HG02938 (cell line): ENCODE results near the gene INCENP.

ENCODE experiments used
- ATAC-seq: cut with Tn5 transposase; IDR thresholded peaks from one replicate; pipeline ENCODE4 v1.9.1; 2021; ENCODE audit warnings: mild to moderate bottlenecking, moderate library complexity; ENCODE audit not compliant: unreplicated experiment

INCENP gene

GRCh38 chr11:62124186-62125113 lies 639 bp downstream of the INCENP start:
- peak; percentile 14 for ATAC-seq

DNA sequence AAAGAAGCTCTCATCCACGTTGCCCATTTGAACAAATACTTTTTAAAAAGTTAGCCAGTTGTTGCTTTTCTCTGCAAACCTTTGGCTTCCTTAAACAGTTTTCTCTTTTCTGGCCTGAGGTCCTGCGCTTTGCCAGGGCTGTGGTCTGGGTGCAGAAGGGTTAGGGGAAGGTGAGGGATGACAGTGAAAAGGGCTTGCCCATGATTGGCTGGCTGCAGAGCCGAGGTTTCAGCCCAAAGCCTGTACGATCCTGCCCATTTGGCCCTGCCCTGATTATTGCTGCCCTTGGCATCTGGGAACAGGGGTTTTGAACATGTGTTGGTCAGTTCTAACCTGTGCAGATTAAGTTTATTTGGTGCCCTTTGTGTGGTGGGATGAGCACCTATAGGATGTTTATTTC lies 1.5 kb downstream of the INCENP start:
- ATAC-seq, result no peak

- no peak for ATAC-seq
Measured at GRCh38 chr11:62125881-62126280, 2.1 kb downstream of the INCENP start.

- ATAC-seq, result no peak
Measured at GRCh38 chr11:62127426-62127825, 3.6 kb downstream of the INCENP start.

- ATAC-seq, result no peak
Measured at GRCh38 chr11:62127941-62128770, 4.3 kb downstream of the INCENP start.

GRCh38 chr11:62128835-62129234 lies 5.0 kb downstream of the INCENP start:
- ATAC-seq, result no peak

GRCh38 chr11:62129590-62130282 lies 5.9 kb downstream of the INCENP start:
- ATAC-seq, result no peak

DNA sequence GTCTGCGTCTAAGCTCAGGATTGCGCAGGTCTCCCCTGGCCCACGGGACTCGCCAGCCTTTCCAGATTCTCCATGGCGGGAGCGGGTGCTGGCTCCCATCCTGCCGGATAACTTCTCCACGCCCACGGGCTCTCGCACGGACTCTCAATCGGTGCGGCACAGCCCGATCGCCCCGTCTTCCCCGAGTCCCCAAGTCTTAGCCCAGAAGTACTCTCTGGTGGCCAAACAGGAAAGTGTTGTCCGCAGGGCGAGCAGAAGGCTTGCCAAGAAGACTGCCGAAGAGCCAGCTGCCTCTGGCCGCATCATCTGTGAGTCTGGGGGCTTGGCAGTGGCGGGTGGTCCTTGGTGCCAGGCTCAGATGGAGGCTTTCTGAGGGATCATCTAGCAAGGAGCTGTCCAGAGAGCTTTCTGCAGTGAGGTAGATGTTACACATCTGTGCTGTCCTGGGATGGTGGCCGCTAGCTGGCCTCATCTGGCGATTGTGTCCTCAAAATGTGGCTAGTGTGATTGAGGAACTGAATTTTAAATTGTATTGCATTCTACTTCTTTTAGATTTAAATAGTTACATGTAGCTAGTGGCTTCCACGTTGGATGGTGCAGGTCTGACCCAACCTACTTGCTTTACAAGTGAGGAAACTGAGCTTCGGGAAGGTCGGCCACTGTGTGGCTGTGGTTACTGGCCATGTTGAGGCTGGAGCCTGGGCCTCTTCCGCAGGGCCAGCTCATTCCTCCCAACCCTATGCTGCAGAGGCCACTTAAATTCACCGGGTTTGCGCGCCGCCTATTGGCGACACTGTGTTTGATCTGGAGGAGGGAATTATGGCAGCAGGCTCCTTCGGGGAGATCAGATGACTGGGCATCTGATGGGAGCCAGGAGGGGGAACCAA lies 6.7 kb downstream of the INCENP start:
- ATAC-seq, result no peak

- ATAC-seq, result no peak
Measured at GRCh38 chr11:62131170-62131464, 7.3 kb downstream of the INCENP start.

- ATAC-seq, result no peak
Measured at GRCh38 chr11:62132191-62132590, 8.4 kb downstream of the INCENP start.

- ATAC-seq, result no peak
Measured at GRCh38 chr11:62132689-62133293, 9.0 kb downstream of the INCENP start.

GRCh38 chr11:62133328-62134065 lies 9.7 kb downstream of the INCENP start:
- no peak for ATAC-seq

GRCh38 chr11:62137276-62137861 lies 13.6 kb downstream of the INCENP start:
- ATAC-seq, result no peak

GRCh38 chr11:62137881-62138629 lies 14.2 kb downstream of the INCENP start:
- ATAC-seq, result no peak

- ATAC-seq, result no peak
Measured at GRCh38 chr11:62138630-62139425, 15.0 kb downstream of the INCENP start.

DNA sequence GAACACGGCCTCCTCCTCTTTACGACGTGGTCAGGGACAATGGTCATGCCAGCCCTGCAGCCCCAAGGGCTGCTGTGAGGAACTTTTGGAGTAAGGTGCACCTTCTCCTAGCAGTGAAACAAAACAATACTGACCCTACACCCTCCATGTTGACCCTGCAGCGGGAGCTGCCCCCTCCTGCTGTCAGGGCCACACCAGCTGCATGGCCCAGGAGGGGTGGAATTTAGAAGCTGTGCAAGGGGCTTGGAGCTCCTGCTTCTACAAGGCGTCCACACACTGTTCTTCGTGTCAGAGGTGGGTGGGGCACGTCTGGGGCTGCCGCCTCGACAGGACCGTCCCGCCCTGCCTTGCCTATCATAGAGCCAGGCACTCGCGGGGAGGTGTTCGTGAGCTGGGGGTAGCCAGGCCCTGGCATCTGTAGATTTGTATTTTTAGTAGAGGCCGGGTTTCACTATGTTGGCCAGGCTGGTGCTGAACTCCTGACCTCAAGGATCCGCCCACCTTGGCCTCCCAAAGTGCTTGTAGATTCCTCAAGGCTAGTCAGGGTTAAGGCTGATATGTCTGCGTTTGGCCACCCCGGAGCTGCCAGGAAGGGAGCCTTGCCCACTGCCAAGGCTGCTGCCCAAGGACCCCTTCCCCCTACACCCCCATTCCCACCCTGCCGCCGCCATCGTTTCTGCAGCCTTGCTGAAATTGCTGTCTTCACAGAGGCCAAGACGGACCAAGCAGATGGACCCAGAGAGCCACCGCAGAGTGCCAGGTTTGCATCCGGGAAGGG lies 15.9 kb downstream of the INCENP start:
- ATAC-seq, result no peak
